WERI-Rb-1 (cell line): ENCODE results near the gene LYSMD1.

Source experiments
- DNase-seq: peaks from one replicate; pipeline ENCODE4 v3.0.0-alpha.2; 2020
- H3K27ac ChIP-seq: fragments of 250-450 bp; sonication (Bioruptor Pico); 2 replicates; pipeline ENCODE4 v1.5.1; 2020; ENCODE audit warnings: mild to moderate bottlenecking, moderate library complexity
- H3K27me3 ChIP-seq: fragments of 250-450 bp; sonication (Bioruptor Pico); 2 replicates; pipeline ENCODE4 v1.5.1; 2021; ENCODE audit warnings: mild to moderate bottlenecking, low read depth, moderate library complexity; ENCODE audit not compliant: insufficient read depth, severe bottlenecking
- H3K36me3 ChIP-seq: fragments of 250-450 bp; sonication (Bioruptor Pico); 2 replicates; pipeline ENCODE4 v1.5.1; 2020; ENCODE audit warnings: mild to moderate bottlenecking, moderate library complexity
- H3K4me3 ChIP-seq: 2 replicates; pipeline ENCODE4 v1.5.1; 2011; ENCODE audit warnings: low read depth, mild to moderate bottlenecking, control low read depth, low read length
- H3K9me3 ChIP-seq: fragments of 250-450 bp; sonication (Bioruptor Pico); 2 replicates; pipeline ENCODE4 v1.5.1; 2021; ENCODE audit warnings: mild to moderate bottlenecking, moderate library complexity; ENCODE audit not compliant: severe bottlenecking
- CTCF ChIP-seq: IDR thresholded peaks from 2 replicates; pipeline ENCODE4 v1.5.1; 2011; ENCODE audit warnings: low read depth, mild to moderate bottlenecking, control low read depth, inconsistent platforms, low read length

Gene LYSMD1

GRCh38 chr1:151157067-151157531, 8.6 kb downstream of the LYSMD1 start:
- no peaks in the 10 kb centered on the region for H3K27me3 ChIP-seq
- H3K4me3 ChIP-seq, result no peak overlapping the region
- DNase-seq, result no peak
- no peak for TF ChIP-seq CTCF
- H3K27ac ChIP-seq, result no peak overlapping the region
- peaks cover 49% of the 10 kb centered on the region for H3K36me3 ChIP-seq
- H3K9me3 ChIP-seq, result no peaks in the 10 kb centered on the region

- no peaks in the 10 kb centered on the region for H3K27me3 ChIP-seq
- H3K9me3 ChIP-seq, result no peaks in the 10 kb centered on the region
- peaks cover 42% of the 10 kb centered on the region for H3K36me3 ChIP-seq
- TF ChIP-seq CTCF, result no peak
- H3K27ac ChIP-seq, result peak within 1 kb of the TSS; percentile 15
- H3K4me3 ChIP-seq, result no peak within 1 kb of the TSS
- DNase-seq, result peak; percentile 71
Measured at GRCh38 chr1:151156515-151156819, 9.2 kb downstream of the LYSMD1 start, which contains the start of gene TNFAIP8L2. TSS of gene TNFAIP8L2 (plus strand) at chr1:151156649. CDS start at chr1:151158698, 2,049 bp downstream.

- Histone ChIP-seq H3K36me3 (peaks cover 21% of the 10 kb centered on the region), H3K9me3 (no peaks in the 10 kb centered on the region), H3K4me3 (no peak overlapping the region), H3K27ac (peak overlapping the region; percentile 86), H3K27me3 (no peaks in the 10 kb centered on the region)
- DNase-seq, result no peak
- TF ChIP-seq CTCF, result no peak
Measured at GRCh38 chr1:151147665-151148064, 18.0 kb downstream of the LYSMD1 start.

- Histone ChIP-seq H3K27ac (peak overlapping the region; percentile 86), H3K36me3 (peaks cover 24% of the 10 kb centered on the region), H3K9me3 (no peaks in the 10 kb centered on the region), H3K27me3 (no peaks in the 10 kb centered on the region), H3K4me3 (peak overlapping the region; percentile 73)
- no peak for DNase-seq
- TF ChIP-seq CTCF, result no peak
Measured at GRCh38 chr1:151147132-151147503, 18.6 kb downstream of the LYSMD1 start.

- Histone ChIP-seq H3K27me3 (no peaks in the 10 kb centered on the region), H3K4me3 (peak within 1 kb of the TSS; percentile 73), H3K27ac (peak within 1 kb of the TSS; percentile 86), H3K36me3 (peaks cover 29% of the 10 kb centered on the region), H3K9me3 (no peaks in the 10 kb centered on the region)
- peak; percentile 100 for DNase-seq
- TF ChIP-seq CTCF, result no peak
Measured at GRCh38 chr1:151146412-151147131, 19.1 kb downstream of the LYSMD1 start, which contains the start of gene SEMA6C. TSS of gene SEMA6C (minus strand) at chr1:151146631. CDS start at chr1:151142621, 4,010 bp downstream.

- H3K9me3 ChIP-seq, result no peaks in the 10 kb centered on the region
- no peaks in the 10 kb centered on the region for H3K27me3 ChIP-seq
- H3K36me3 ChIP-seq, result peaks cover 33% of the 10 kb centered on the region
- peak overlapping the region; percentile 73 for H3K4me3 ChIP-seq
- no peak for DNase-seq
- peak overlapping the region; percentile 86 for H3K27ac ChIP-seq
- TF ChIP-seq CTCF, result no peak
Measured at GRCh38 chr1:151146072-151146411, 19.7 kb downstream of the LYSMD1 start.
